Epithelial cell of esophagus (primary cell): ENCODE measurements around the gene NUP93.

Source experiments
- DNase-seq: peaks from one replicate; pipeline ENCODE4 v3.0.0; 2010; ENCODE audit warnings: low read depth
- H3K4me3 ChIP-seq: 2 replicates; pipeline ENCODE4 v1.5.1; 2011; ENCODE audit warnings: mild to moderate bottlenecking, low read length, control low read depth
- TF ChIP-seq, protein P1 (sequence below): IDR thresholded peaks from 2 replicates; pipeline ENCODE4 v1.5.1; 2011; ENCODE audit warnings: low read depth, mild to moderate bottlenecking, low read length, control low read depth, inconsistent platforms; ENCODE audit not compliant: insufficient read depth; ENCODE audit errors: missing control alignments

NUP93 gene

DNA sequence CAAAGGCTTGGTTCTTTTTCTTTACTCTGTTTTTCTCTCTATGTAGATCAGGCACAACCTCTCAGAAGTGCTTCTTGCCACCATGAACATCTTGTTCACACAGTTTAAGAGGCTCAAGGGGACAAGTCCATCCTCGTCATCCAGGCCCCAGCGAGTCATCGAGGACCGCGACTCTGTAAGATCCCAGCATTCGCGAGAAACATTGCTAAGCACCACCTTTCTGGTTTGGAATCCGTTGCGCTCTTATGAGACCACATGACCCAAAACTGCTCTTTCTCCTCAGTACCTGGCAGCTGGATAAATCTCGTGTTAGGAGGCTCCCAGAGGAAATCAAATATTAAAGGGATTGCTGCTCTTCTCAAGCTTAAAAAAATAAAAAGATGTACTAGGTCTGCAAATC is 111.7 kb downstream of the NUP93 start:
- no peak for DNase-seq
- H3K4me3 ChIP-seq, result no peak overlapping the region
- TF ChIP-seq, protein P1, sequence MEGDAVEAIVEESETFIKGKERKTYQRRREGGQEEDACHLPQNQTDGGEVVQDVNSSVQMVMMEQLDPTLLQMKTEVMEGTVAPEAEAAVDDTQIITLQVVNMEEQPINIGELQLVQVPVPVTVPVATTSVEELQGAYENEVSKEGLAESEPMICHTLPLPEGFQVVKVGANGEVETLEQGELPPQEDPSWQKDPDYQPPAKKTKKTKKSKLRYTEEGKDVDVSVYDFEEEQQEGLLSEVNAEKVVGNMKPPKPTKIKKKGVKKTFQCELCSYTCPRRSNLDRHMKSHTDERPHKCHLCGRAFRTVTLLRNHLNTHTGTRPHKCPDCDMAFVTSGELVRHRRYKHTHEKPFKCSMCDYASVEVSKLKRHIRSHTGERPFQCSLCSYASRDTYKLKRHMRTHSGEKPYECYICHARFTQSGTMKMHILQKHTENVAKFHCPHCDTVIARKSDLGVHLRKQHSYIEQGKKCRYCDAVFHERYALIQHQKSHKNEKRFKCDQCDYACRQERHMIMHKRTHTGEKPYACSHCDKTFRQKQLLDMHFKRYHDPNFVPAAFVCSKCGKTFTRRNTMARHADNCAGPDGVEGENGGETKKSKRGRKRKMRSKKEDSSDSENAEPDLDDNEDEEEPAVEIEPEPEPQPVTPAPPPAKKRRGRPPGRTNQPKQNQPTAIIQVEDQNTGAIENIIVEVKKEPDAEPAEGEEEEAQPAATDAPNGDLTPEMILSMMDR, result no peak

DNA sequence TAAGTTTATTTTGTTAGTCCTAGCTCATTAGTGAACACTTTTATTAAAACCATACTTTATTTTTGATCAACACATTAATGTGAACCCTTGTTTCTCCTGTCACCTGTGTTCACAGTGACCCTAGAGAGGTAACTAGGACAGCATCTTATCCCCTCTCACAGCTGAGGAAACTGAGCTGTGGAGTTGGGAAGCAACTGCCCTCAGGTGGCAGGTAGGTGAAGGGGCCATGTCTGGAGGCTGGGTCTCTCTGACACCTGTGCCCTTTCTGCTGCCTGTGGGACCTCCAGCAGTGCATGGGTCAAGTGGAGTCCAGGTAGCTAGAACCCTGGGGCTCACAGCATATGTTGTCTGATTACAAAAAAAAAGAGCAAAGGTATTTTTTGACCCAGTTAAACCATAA is 112.2 kb downstream of the NUP93 start:
- no peak for DNase-seq
- H3K4me3 ChIP-seq, result no peak overlapping the region
- TF ChIP-seq, protein P1, result no peak

DNA sequence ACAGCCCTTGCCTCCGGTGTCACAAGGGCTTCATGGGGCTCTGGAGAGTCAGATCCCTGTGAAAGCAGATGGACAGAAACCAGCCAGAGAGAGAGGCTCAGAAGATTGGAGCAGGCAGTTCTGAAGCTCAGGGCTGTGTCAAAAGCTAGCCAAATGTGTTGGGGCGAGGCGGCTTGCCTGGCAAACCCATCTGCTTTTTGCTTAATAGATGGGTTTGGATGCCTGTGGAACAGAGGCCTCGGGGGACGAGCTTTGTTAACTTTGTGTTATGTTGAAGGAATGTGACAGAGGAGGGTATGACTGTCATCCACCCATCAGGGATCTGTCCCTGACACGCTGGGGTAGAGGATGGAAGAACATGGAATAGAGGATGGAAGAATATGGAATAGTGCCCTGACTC is 114.1 kb downstream of the NUP93 start:
- no peak for DNase-seq
- TF ChIP-seq, protein P1, result no peak
- H3K4me3 ChIP-seq, result no peak overlapping the region

DNA sequence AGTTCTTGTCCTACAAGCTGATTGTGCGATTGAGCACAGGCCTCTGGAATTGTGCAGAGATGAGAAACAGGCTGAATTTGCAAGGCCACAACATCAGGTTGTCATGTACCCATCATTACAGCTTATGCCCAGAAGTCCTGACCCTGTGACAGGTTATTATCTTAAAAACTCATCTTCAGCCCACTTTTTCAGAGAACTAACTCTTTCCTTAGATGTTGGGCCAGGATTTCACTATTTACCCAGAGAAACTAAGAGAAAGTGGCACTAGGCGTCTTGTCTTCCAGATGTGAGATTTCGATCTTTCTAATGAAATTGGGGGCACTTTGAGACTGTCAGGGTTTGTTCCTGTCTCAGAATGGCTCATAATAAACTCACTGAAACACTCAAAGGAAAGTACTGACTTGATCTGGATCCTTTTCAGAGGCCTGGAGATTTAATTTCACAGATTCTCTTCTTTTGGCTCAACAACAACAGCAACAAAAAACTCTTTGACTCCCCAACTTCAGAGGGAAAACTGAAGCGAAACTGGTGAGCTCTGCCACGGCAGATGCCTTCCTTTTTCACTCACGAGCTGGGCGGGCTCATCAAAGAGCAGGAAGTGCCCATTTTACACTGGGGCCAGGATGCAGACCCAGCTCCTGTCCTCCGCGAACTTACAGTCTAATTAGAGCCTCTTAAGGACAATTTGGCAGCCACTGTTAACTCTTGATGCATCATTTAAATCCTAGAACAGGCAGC is 117.4 kb downstream of the NUP93 start:
- DNase-seq, result no peak
- TF ChIP-seq, protein P1, result no peak
- H3K4me3 ChIP-seq, result no peak overlapping the region

DNA sequence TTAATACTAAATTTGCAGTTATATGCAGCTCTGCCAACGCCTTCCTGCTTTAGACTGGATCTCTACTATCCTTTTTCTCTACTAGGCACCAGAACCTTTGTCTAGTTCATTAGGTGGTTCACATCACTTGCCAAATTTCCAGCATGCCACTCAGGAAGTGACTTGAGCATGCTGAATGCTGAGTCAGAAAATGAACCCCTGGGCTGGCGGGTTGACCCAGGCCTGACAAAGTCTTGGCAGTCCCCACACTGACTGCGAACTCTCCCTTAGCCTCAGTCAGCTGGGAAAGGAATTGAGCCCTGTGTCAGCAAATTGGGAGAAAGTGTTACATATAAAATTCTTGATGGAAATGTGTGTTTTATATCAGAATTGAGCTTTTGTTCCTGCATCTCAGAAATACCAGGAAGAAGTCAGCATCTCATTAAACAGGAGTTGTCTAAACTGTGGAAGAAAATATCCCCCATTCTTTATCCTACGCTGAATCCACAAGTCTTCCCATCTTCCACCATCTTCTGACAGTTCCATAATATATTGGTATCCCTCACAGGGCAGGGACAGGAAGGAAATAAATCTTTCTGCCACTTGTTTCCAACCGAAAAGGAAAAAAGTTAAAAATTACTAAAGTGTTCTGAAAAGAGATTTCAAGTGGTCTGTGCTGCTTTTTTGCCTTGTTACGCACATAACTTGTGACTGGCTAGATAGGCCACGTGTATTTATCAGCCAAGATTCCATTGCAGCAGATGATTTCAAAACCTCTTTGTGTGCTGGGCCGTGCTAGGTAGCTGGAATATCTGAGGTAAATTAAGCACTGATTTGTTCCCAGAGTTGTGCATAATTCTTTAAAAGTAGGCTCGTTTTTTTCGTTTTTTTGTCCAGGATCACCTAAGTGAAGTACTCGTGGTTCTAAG is 118.4 kb downstream of the NUP93 start:
- H3K4me3 ChIP-seq, result no peak overlapping the region
- TF ChIP-seq, protein P1, result no peak
- DNase-seq, result peak; percentile 62

DNA sequence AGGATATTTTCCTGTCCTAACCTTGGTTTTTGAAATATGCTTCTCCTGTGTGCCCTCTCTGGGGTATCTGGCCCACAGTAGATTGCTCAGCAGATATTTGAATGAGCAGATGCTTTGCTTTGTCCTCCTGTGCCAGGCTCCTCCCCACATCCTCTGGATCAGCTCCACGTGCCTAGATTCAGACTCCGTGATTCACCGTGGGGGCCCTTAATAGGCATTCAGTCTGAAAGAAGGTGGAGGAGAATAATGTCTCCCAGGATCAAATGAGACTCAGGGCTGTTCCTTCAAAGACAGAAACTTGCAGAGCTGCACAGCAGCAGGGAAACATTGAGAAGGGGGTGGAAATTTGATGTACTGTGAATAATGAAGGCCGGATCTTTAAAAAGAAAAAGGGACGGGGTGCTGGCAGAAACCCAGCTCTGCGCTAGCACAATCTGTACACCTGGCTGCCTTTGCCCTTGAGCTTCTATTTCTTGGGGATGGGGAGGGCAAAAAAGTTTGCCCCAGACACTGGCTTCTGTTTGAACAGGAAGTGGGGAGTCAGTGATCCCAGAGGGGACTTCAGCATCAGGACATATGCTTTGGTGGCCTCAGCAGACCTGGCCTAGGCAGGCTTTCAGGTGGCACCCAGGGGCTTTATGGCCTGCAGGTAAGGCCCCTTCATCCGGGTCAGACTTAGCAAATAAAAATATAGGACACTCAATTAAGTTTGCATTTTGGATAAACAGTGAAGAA is 119.2 kb downstream of the NUP93 start:
- H3K4me3 ChIP-seq, result no peak overlapping the region
- DNase-seq, result peak; percentile 76
- TF ChIP-seq, protein P1, result no peak
